Stomach (tissue), 9 donors: ENCODE measurements around the gene CLSTN2. TPM values are rescaled to one million over a fixed set of nuclear protein-coding genes. Genes with fewer than 3 reads are reported as not detected.

Experiments used
- DNase-seq, 2 donors: peaks; one replicate each; pipeline versions ENCODE4 v3.0.0 to v3.0.0-alpha.2; 2013 to 2019
- H3K27ac ChIP-seq, 5 donors: fragments of 200-600 bp in 4 of 5; sonication (generic) in 4 of 5; one replicate each; pipeline ENCODE4 v1.5.1; 2013 to 2019; ENCODE audit warnings: mild to moderate bottlenecking in 1 of 5, moderate library complexity in 1 of 5
- H3K27me3 ChIP-seq, 3 donors: fragments of 200-600 bp; sonication (generic); one replicate each; pipeline ENCODE4 v1.5.1; 2017 to 2019; ENCODE audit warnings: mixed run types in 1 of 3
- H3K36me3 ChIP-seq, 4 donors: fragments of 200-600 bp; sonication (generic); 1 replicate in 3 of 4; 2 replicates in 1 of 4; pipeline ENCODE4 v1.5.1; 2016 to 2019
- H3K4me1 ChIP-seq, 4 donors: fragments of 200-600 bp; sonication (generic); one replicate each; pipeline ENCODE4 v1.5.1; 2016 to 2019
- H3K4me3 ChIP-seq, 4 donors: fragments of 200-600 bp; sonication (generic) in 3 of 4; one replicate each; pipeline ENCODE4 v1.5.1; 2016 to 2019; ENCODE audit warnings: mild to moderate bottlenecking in 1 of 4
- H3K9me3 ChIP-seq, 4 donors: fragments of 200-600 bp; sonication (generic); one replicate each; pipeline ENCODE4 v1.5.1; 2016 to 2019
- CTCF ChIP-seq, 7 experiments: fragments of 450-650 bp in 4 of 7; fragments of 200-600 bp in 3 of 7; sonication (generic) in 3 of 7; IDR thresholded peaks; one replicate each; pipeline ENCODE4 v1.5.1; 2016 to 2019; ENCODE audit warnings: antibody characterized with exemption in 7 of 7, control low read depth in 2 of 7, mild to moderate bottlenecking in 1 of 7
- EP300 ChIP-seq: sonication (generic); formaldehyde crosslinking; IDR thresholded peaks from one replicate; pipeline ENCODE4 v1.6.1; 2017; ENCODE audit warnings: antibody characterized with exemption
- POLR2A ChIP-seq, 4 donors: fragments of 450-650 bp; IDR thresholded peaks; one replicate each; pipeline ENCODE4 v1.6.1; 2016; ENCODE audit warnings: antibody characterized with exemption in 4 of 4, control low read depth in 2 of 4, mild to moderate bottlenecking in 1 of 4, moderate library complexity in 1 of 4
- POLR2AphosphoS5 ChIP-seq, 3 donors: sonication (generic); formaldehyde crosslinking; IDR thresholded peaks; one replicate each; pipeline ENCODE4 v1.6.1; 2016; ENCODE audit warnings: antibody characterized with exemption in 3 of 3
- WGBS, 5 donors: extraction: QIAGEN DNeasy Blood & Tissue Kit in 3 of 5; methylation state at CpG; one replicate each; pipeline versions ENCODE4 v1.1.5 to v1.1.7; 2013 to 2018; 5-methylcytosine and 5-hydroxymethylcytosine counted together
- intact Hi-C: fragments of 100-400 bp; cut with DNase I; formaldehyde crosslinking; loops from one replicate; pipeline ENCODE4 v1.15.1; 2023; ENCODE audit warnings: low total_unique reads
- polyA plus RNA-seq, 3 donors: library from polyadenylated mRNA; stranded (reverse); fragments of 200-250 nt; gene quantifications; one replicate each; pipeline ENCODE4 v1.2.3, GENCODE V29; 2013
- total RNA-seq, 5 donors: library from RNA; depleted of rRNA; stranded (reverse); fragments of >200 nt; gene quantifications; one replicate each; pipeline versions ENCODE4 v1.1.0 to v1.2.3, GENCODE V29; 2014 to 2016
- donor health status: healthy with polysubstance abuse.
- donor health status: Bipolar disorder and iron deficiency.
- donor health status: healthy.

Gene CLSTN2
- total and polyA plus RNA-seq, 8 donors = 0.10 to 5.4 (median 1.7) TPM

- no peak for DNase-seq
- no peak for TF ChIP-seq POLR2AphosphoS5 (IDR thresholded peaks at IDR 0.05)
- no peak overlapping the region for H3K27ac ChIP-seq
- WGBS, 5 donors = 78 to 97% (median 93%) methylated on average over 2 of the region's 2 CpGs
- peaks cover 0 to 4% (median 0%) of the 10 kb centered on the region in 4 donors for H3K9me3 ChIP-seq
- no peaks in the 10 kb centered on the region for H3K36me3 ChIP-seq
- H3K4me1 ChIP-seq = no peaks in the 10 kb centered on the region
- no peaks in the 10 kb centered on the region for H3K27me3 ChIP-seq
- intact Hi-C loops = no loop called here
- no peak overlapping the region for H3K4me3 ChIP-seq
Observed at GRCh38 chr3:140089403-140090072, 154.6 kb downstream of the CLSTN2 start.

GRCh38 chr3:140091143-140091542, 156.2 kb downstream of the CLSTN2 start:
- no peak overlapping the region for H3K27ac ChIP-seq
- H3K27me3 ChIP-seq = no peaks in the 10 kb centered on the region
- intact Hi-C loops = no loop called here
- DNase-seq = peak in 1 of 2 donors; percentile 26
- no peak overlapping the region for H3K4me3 ChIP-seq
- H3K4me1 ChIP-seq = no peaks in the 10 kb centered on the region
- TF ChIP-seq CTCF (IDR thresholded peaks at IDR 0.05) (no peak), POLR2AphosphoS5 (IDR thresholded peaks at IDR 0.05) (no peak), POLR2A (IDR thresholded peaks at IDR 0.05) (no peak), EP300 (no peak)
- no peaks in the 10 kb centered on the region for H3K36me3 ChIP-seq
- peaks cover 0 to 4% (median 0%) of the 10 kb centered on the region in 4 donors for H3K9me3 ChIP-seq
- 66 to 87% (median 78%) methylated on average over 3 of the region's 3 CpGs for WGBS, 5 donors

GRCh38 chr3:140092848-140093536, 158.0 kb downstream of the CLSTN2 start:
- no peak for DNase-seq
- no peaks in the 10 kb centered on the region for H3K4me1 ChIP-seq
- no peak for TF ChIP-seq CTCF (IDR thresholded peaks at IDR 0.05)
- no peaks in the 10 kb centered on the region for H3K27me3 ChIP-seq
- no peaks in the 10 kb centered on the region for H3K36me3 ChIP-seq
- H3K27ac ChIP-seq = no peak overlapping the region
- intact Hi-C loops = no loop called here
- peaks cover 0 to 4% (median 0%) of the 10 kb centered on the region in 4 donors for H3K9me3 ChIP-seq
- 69 to 87% (median 81%) methylated on average over 8 of the region's 8 CpGs for WGBS, 5 donors
- H3K4me3 ChIP-seq = no peak overlapping the region

- whole genome bisulfite sequencing, 5 donors = 35 to 44% (median 40%) methylated on average over 5 of the region's 5 CpGs
- Histone ChIP-seq H3K4me3 (no peak overlapping the region), H3K9me3 (peaks cover 0 to 4% (median 0%) of the 10 kb centered on the region in 4 donors), H3K27ac (no peak overlapping the region), H3K4me1 (no peaks in the 10 kb centered on the region), H3K27me3 (no peaks in the 10 kb centered on the region), H3K36me3 (no peaks in the 10 kb centered on the region)
- intact Hi-C loops = no loop called here
- TF ChIP-seq EP300 = no peak
- TF ChIP-seq POLR2AphosphoS5 (IDR thresholded peaks at IDR 0.05) = no peak
- no peak for TF ChIP-seq CTCF (IDR thresholded peaks at IDR 0.05)
- TF ChIP-seq POLR2A (IDR thresholded peaks at IDR 0.05) = no peak
- DNase-seq = peak; percentile 59 to 78
Observed at GRCh38 chr3:140093742-140094141, 158.8 kb downstream of the CLSTN2 start.

- WGBS, 5 donors = 90 to 96% (median 94%) methylated on average over 1 of the region's 1 CpG
- H3K27me3 ChIP-seq = no peaks in the 10 kb centered on the region
Observed at GRCh38 chr3:140094487-140094886, 159.5 kb downstream of the CLSTN2 start.

More at GRCh38 chr3:140094487-140094886, 159.5 kb downstream of the CLSTN2 start:
- intact Hi-C loops = no loop called here
- H3K36me3 ChIP-seq = no peaks in the 10 kb centered on the region
- H3K27ac ChIP-seq = no peak overlapping the region
- no peak for DNase-seq
- H3K9me3 ChIP-seq = peaks cover 0 to 2% (median 0%) of the 10 kb centered on the region in 4 donors
- TF ChIP-seq POLR2A (IDR thresholded peaks at IDR 0.05) (no peak), CTCF (IDR thresholded peaks at IDR 0.05) (no peak), EP300 (no peak), POLR2AphosphoS5 (IDR thresholded peaks at IDR 0.05) (no peak)
- no peaks in the 10 kb centered on the region for H3K4me1 ChIP-seq
- no peak overlapping the region for H3K4me3 ChIP-seq
